GM19397 (cell line): Measurements from ENCODE around the gene ROCK1.

Experiments used
- ATAC-seq: cut with Tn5 transposase; IDR thresholded peaks from one replicate; pipeline ENCODE4 v1.9.1; 2021; ENCODE audit warnings: mild to moderate bottlenecking, moderate library complexity; ENCODE audit not compliant: unreplicated experiment

ROCK1 gene

GRCh38 chr18:21109936-21110712 is 1.5 kb downstream of the ROCK1 start:
- no peak for ATAC-seq

DNA sequence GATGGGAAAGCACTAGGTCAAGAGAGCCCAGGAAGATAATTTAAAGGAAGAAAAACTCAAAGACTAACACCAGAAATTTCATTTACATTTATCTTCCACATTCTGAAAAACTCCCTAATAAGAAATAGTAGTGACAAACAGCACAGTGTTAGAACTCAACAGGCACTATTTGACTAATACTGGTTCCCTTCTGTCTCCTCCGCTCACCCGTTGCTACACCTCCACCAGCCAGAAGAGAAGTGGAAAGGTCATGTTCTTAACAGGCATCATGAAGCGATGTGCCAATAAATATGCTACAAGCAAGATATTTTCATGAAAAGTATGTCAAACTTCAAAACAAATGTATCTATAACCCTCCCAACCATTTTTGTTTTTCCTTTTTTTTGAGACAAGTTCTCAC is 5.7 kb downstream of the ROCK1 start:
- no peak for ATAC-seq

DNA sequence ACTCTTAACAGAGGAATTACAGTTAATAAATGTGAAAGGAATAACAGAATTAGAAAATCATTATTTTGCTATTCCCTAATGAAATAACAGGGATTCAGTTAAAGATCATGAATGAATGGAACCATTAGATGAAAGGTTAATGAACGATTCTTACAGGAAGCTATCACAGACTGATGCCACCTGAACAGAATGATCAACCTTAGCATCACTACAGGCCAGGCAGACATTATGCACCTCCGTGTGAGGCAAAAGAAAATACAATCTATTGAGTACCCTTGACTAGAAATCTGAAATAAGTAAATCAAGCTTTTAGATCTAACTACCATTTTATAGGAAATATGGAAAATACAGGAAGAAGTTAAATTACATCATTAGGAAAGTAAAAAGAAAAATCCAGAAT is 10.4 kb downstream of the ROCK1 start:
- no peak for ATAC-seq

- no peak for ATAC-seq
Observed at GRCh38 chr18:21100678-21101077, 10.9 kb downstream of the ROCK1 start.

- ATAC-seq: no peak
Observed at GRCh38 chr18:21100146-21100545, 11.5 kb downstream of the ROCK1 start.

- peak; percentile 87 for ATAC-seq
Observed at GRCh38 chr18:21099442-21099841, 12.2 kb downstream of the ROCK1 start.

- ATAC-seq: no peak
Observed at GRCh38 chr18:21096760-21097159, 14.9 kb downstream of the ROCK1 start.

GRCh38 chr18:21093133-21093532 is 18.5 kb downstream of the ROCK1 start:
- ATAC-seq: no peak

GRCh38 chr18:21090680-21091079 is 20.9 kb downstream of the ROCK1 start:
- no peak for ATAC-seq

DNA sequence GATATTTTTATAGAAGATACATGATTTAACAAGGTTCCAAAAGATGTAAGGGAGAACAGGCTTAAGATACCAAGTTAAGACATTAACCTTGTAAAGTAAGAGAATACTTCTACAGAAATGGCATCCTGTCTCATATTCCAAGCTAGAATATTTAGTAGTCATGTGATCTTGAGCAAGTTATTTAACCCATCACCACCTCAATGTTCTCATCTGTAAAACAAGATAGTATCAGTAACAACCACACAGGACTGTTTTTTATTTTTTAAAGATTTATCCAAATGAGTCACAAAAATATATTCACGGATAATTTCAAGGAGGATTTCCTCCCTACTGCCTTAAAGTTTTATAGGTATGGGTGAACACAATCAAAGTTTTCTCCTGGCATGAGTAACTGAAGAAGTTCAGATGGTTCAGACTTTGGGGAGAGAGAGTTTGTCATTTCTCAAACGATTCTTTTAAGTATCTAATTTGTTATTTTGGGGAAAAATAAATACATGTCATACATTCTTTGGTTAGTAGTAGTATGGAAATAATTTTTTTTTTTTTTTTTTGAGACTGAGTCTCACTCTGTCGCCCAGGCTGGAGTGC is 25.9 kb downstream of the ROCK1 start:
- no peak for ATAC-seq

DNA sequence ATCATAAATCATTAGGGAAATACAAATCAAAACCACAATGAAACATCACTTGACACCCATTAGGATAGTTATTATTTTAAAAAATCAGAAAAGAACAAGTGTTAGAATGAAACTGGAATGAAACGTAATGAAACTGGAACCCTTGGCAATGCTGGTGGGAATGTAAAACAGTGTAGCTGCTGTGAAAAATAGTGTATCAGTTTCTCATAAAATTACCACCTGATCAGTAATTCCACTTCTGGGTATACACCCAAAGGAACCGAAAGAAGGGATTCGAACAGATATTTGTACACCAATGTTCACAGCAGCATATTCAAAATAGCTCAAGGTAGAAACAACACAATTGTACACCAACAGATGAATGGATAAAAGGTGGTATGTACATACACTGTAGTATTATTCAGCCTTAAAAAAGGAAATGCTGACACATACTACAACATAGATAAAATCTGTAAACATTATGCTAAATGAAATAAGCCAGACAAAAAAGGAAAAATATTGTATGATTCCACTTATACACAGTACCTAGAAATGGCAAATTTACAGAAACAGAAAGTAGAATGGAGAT is 27.0 kb downstream of the ROCK1 start:
- no peak for ATAC-seq

DNA sequence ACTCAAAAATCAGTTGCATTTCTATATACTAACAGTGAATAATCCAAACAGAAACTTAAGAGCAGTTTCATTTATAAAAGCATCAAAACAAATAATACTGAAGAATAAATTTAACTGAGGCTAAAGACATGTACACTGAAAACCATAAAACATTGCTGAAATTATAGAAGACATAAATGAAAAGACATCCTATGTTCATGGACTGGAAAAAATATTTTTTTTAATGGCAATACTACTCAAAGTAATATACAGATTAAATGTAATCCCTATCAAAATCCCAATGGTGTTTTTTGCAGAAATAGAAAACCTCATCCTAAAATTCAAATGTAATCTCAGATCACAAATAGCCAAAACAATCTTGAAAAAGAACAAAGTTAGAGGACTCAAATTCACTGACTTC is 28.6 kb downstream of the ROCK1 start:
- no peak for ATAC-seq

GRCh38 chr18:21081426-21081825 is 30.2 kb downstream of the ROCK1 start:
- no peak for ATAC-seq

DNA sequence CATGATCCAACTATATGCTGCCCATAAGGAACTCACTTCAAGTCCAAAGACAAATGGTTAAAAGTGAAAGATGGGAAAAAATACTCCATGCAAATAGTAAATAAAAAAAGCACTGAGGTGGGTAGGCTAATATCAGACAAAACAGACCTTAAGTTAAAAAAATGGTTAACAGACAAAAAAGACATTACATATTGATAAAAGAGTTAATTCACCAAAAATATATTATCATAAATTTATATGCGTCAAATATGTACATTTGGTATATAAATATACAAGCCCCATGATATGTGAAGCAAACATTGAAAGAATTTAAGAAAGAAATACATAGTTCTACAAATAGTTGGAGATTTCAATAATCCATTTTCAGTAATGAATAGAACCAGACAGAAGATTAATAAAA is 31.0 kb downstream of the ROCK1 start:
- ATAC-seq: no peak

GRCh38 chr18:21074336-21075323 is 37.0 kb downstream of the ROCK1 start:
- ATAC-seq: no peak

GRCh38 chr18:21073180-21073579 is 38.4 kb downstream of the ROCK1 start:
- no peak for ATAC-seq

DNA sequence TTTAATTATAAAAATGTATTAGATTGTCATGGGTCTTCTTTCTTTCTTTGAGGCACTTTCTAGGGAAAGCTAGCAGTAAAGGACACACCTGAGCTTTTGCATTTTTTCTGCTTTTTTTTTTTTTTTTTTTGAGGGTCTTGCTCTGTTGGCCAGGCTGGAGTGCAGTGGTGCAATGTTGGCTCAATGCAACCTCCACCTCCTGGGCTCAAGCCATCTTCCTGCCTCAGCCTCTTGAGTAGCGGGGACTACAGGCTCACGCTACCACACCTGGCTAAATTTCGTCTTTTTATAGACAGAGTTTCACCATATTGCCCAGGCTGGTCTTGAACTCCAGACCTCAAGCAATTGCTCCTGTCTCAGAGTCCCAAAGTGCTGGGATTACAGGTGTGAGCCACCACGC is 40.5 kb downstream of the ROCK1 start:
- ATAC-seq: no peak

- ATAC-seq: no peak
Observed at GRCh38 chr18:21069468-21069867, 42.1 kb downstream of the ROCK1 start.

GRCh38 chr18:21064347-21064746 is 47.3 kb downstream of the ROCK1 start:
- ATAC-seq: no peak

DNA sequence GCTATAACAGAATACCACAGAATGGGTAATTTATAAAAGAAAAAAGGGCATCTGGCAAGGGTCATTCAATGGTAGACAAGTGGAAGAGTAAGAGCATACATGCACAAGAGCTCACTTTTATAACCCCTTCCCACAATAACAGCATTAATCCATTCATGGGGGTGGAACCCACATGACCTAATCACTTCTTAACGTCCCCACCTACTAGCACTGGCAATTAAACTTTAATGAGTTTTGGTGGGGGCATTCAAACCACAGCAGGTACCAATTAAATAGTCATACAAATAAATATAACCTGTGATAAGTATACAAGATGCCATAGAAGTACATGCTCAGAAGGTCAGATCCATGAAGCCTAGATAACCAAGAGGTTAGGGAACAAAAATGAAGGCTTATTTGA is 48.6 kb downstream of the ROCK1 start:
- no peak for ATAC-seq

DNA sequence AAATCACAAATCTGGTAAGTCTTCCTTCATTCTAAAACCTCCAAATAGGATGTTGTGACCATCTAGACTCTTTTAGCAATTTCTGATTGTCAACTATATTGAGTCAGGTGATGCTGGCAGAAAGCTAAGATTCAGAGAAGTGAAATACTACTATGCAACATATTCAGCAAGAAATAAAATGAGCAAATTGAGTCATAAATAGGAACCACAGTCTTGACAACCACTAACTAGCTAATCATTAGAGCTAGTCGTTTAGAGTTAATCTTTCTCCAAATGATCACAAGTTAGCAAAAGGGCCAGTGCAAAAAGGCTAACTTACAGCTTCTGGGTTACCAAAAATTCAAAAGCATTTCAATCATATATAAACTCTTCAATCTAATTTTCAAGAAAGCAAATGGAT is 54.5 kb downstream of the ROCK1 start:
- ATAC-seq: no peak
